GM18520 (cell line): ENCODE measurements around the gene MYH13.

Experiments
- ATAC-seq: cut with Tn5 transposase; IDR thresholded peaks from one replicate; pipeline ENCODE4 v1.9.1; 2021; ENCODE audit not compliant: unreplicated experiment

The MYH13 gene

DNA sequence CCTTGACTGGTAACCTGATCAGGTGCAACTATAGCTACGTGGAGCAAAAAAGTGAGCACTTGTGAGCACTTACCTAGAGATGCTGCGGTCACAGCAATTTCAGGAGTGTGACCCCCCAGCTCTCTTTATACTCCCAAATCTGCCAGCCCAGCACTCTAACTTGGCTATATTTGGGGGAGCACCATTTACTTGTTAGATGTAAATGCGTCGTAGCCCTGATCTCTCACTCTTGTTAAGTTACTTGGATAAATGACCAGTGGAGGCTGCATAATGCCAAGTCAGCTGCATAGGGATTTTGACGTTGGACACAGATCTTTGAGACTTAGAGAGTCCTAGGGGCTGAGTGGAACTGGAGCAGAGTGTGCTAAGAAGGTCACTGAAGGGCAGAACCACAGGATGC, at the start of gene MYH13:
TSS of gene MYH13 (minus strand) at position 101 of the 400 bp plus-strand sequence. CDS start 8,476 bp downstream, outside the sequence.
- no peak for ATAC-seq

DNA sequence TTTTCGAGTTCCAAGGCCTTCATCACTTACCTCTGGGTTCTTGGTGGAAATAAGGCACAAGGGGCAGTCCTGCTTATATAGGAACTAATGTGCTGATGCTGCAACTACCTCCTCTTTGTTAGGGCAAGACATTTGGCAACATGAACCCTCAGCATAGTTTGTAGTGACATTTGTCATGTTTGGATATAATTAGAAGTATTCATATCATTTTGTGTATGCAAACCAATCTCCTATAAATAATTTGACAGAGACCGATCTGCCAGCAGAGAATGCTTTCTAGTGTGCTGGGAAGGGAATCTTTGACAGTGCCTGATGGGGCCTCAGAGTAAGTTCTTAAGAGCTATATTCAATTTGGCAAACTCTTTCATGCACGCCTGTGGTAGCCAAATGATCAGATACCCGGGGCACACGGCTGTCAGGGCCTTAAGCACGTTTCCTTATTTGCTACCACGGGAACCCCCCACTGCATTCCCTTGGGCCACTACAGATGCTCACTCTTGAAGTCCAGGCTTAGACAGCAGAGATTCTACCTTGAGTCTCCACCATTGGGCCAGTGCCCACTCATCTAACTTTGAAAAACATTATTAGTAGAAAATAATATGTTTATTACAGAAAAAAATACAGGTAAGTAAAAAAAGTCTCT, 49.2 kb upstream of the MYH13 start, which contains the start of gene MYH8:
TSS of gene MYH8 (minus strand) at position 51 of the 643 bp plus-strand sequence. CDS start 1,723 bp downstream, outside the sequence.
- no peak for ATAC-seq

DNA sequence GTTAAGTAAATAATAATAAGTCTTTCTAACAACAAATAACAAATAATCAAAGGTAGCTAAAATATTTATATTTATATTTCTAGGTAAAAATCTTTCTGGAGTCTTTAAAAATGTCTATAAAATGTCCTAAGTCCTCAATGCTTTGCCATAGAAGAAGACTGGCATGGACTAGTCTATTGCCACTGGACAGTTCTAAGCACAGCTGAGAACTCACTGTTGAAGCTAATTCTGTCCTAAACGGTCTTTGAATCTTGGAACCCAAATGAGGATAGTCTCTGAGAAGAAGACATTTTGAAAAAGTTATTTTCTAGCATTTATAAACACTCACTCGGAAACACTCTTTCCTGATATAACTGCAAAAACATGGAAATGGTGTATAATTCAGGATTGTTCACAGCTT, 48.4 kb upstream of the MYH13 start:
- no peak for ATAC-seq

DNA sequence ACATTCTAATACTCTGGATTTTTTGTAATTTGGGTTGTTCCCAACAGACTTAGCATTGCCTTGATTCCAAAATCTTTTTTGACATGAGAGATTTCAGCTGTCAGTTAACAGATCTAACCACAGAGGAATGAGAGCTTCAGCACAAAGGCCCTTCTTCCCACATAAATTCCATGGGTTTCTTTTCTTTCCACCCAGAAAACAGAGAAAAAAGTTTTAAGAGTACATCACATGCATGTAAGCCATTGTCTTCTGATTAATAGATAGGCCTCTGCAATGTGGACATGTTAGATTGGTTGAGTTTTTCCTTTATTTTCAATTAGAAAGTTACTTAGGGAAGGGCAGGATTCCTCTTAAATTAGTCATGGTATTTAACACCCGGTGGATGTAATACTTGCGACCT, 48.0 kb upstream of the MYH13 start:
- ATAC-seq, result no peak

DNA sequence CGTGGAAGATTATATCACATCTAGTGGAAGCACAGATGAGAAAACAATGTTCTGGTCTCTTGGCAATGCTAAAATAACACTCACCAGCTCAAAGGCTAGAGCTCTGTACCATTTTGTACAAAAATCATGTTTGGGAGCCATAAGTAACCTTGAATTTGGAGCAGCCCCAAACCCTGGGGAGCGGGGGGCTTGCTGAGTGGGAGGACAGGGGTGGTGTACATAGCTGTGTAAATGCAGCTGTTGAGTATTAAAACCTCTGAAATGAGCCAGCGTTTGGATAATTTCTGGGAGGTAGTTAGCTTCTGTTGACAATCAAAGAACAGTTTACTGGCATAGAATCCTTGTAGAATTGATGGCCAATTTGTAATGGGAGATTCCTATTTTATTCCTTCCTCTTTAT, 44.6 kb upstream of the MYH13 start:
- no peak for ATAC-seq

DNA sequence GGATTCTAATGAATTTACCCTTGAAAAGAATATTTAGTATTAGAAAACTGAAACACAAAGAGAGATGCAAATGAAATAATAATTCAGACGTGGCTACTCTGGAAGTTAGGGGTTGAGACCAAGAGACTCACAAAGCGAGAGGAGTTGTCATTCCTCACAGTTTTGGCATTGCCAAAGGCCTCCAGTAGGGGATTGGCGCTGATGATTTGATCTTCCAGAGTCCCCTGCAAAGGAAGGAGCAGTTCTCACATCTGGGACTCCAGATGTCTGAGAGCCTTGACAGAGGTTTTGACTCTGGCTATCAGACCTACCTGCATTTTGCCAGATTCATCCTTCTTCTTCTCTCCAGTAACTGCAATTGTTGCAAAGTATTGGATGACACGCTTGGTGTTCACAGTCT, 42.4 kb upstream of the MYH13 start:
- no peak for ATAC-seq

DNA sequence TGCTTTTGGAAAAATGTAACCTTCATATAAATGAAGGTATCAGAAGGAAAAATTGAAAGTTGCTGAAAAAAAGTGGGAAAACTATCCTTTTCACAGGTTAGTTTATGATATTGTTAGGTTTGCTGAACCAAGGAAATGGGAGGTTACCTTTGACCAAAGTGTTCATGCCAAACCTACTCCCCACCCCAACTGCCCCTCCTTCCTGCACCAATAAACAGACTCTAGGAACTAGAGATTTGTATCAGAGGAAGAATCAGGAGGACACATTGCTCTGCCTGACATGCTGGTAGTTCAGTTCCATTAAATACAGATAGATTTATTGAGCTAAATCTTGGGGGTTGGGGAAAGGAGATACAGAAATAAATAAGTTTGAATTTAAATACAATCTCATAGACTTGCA, 30.8 kb upstream of the MYH13 start:
- ATAC-seq, result no peak

DNA sequence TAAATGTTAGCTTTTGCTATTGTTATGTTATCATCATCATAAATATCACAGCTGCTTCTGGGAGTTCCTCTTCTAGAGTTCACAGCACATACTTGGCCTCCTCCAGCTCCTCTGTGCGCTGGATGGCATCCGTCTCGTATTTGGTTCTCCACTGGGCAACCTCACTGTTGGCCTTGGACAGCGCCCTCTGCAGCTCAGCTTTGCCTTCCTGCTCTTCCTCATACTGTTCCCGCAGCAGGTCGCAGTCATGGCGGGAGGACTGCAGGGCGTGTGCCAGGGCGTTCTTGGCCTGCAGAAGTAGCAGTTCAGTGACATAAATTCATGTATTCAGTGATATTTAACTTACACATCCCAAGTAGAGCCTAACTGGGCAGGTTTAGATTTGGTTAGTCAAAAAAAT, 25.5 kb upstream of the MYH13 start:
- ATAC-seq, result no peak

DNA sequence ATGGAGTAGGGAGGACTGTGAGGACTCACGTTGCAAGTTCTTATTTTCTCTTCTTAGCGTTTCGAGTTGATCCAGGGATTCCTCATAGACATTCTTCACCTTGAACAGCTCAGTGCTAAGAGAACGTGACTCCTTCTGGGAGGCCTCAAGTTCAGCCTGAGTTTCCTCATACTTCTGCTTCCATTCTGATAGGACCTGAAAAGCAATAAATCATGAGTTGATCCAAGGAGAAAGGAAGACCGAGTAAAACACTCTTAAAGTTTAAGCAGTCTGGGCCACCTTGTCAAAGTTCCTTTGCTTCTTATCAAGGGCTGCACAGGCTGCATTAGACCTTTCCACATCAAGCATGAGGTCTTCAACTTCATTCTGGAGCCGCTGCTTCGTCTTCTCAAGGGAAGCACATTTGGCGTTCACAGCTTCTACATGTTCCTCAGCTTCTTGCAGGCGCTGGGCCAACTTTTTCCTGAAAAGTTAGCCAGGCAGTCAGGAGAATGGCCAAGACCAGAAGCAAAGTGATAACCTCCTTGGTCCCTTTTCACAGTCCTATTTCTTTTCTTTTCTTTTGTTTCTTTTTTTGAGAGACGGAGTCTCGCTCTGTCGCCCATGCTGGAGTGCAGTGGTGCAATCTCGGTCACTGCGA, 23.8 kb upstream of the MYH13 start:
- no peak for ATAC-seq

DNA sequence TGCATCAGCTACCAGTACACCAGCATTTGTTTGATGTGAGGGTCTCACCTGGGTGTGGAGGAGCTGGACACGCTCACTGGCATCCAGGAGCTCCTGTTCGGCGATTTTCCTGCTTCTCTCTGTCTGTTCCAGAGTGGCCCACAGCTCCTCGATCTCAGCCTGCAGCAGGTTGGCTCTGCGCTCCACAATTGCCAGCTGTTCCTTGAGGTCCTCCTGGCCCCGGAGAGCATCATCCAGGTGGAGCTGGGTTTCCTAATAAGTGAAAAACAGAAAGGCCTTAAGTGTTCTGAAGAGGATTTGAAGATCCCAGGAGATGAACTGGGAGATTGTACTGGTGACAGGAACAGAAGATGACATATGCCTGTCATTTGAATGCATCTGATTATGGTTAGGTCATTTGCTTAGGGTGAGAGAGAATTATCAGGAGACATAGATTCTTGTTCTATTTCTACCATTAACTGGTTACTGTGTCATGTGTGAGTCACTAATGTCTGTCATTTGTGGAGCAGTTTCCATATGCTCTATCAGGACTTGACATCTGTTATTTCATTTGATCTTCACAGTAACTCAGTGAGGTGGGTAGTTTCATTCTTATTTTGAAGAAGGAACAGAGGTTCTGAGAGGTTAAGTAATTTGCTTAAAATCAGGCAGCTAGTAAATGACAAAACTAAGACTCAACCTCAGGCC, 21.5 kb upstream of the MYH13 start:
- peak; percentile 71 for ATAC-seq

DNA sequence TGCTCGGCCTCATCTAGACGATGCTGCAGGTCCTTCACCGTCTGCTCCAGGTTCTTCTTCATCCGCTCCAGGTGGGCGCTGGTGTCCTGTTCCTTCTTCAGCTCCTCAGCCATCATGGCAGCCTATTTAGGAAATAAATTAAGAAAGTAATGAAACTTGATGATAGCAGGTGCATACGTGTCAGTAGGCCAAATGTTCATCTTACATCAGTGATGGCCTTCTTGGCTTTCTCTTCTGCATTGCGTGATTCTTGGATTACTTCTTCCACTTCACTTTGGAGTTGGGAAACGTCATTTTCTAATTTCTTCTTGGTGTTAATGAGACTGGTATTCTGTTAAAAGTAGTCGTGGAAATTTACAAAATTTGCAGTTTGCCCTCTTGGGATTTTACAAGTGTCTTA, 20.1 kb upstream of the MYH13 start:
- no peak for ATAC-seq

DNA sequence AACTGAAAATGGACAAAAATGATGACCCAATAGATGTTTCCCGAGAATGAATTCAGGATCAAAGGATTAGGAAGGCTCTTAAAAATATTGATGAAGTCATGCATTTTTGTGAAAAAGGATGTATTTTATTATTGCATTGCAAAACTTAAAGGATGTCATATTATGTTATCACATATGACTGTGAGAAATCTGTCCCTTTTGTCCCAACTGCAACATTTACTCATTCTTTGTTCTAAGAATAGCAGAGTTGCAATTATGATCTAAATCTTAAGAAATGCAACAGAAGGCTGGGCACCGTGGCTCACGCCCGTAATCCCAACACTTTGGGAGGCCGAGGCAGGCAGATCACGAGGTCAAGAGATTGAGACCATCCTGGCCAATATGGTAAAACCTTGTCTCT, 13.1 kb upstream of the MYH13 start:
- ATAC-seq, result no peak

DNA sequence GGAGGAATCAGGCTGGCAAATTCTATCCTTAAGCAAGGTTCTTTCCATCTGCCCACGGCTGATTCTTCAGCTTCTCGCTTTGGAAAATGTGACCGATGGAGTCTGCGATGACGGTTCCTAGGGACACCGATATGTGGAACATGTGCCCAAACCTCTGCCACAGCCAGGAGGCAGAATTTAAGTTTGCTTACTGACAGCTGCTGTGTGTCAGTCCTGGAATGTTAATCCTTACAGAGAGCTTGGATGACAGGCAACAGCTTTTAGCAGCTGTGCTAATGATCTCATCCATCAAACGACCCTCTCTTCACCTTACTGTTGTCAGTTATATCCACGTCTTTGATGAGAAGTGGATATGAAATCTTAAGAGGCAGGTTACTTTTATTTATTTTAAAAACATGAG, 11.4 kb upstream of the MYH13 start:
- ATAC-seq, result no peak

DNA sequence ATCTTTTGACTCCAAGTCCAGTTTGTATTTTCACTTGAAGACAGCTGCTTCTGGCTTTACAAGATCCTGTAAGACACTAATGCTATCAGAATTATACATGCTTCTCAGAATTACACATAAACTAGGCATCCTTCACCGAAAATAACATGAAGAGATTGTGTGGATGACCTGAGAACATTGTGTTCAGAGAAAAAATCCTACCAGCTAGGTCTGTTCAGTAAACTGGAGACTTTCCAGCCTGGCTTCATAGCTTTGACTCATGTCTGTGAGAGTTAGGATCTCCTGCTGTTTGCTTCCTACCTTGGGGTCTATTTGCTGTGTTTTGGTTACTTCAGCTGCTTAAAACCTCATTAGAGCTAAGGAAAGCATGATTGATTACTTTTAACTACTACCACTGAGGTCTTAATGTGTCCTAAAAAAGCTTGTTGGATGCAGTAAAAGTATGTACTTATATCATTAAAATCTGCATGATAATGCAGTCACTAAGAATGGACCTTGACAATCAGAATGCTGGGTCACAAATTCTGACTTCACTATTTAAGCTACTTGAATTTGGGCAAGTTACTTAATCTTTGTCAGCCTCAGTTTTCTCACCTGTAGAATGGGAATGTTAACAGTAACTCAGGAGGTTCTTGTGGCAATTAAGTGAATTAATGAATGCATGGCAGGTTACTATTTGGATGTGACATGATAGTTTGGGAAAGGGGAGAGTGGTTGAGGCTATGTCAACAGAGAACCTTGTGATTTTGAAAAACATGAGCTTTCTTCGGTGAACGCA, 8.0 kb upstream of the MYH13 start:
- ATAC-seq, result no peak

DNA sequence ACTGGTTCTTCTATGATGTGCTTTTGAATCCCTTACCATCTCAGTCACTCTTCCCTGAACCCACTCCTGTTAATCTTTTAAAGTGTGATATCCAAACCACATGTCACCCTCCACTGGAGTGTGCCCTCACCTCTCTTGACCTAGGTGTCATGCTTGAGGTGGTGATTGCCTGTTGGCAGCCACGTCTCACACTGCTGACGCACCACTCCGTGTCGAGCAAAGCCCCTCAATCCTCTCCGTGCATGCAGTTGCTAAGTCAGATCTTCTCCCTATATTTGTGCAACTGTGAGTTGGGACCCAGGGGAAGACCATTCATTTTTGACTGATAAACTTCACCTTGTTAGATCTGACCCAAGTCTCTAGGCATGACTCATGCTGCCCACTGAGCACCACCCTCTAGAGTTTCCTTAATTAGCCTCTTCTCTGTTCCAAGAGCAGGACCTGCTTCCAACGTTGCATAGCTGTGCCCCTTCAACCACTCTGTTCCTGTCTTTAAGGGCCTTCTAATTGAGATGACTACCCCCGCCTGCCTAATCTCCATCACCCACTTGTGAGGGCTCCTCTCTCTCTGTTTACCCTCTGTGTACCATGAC, 2.7 kb downstream of the MYH13 start:
- ATAC-seq, result no peak

DNA sequence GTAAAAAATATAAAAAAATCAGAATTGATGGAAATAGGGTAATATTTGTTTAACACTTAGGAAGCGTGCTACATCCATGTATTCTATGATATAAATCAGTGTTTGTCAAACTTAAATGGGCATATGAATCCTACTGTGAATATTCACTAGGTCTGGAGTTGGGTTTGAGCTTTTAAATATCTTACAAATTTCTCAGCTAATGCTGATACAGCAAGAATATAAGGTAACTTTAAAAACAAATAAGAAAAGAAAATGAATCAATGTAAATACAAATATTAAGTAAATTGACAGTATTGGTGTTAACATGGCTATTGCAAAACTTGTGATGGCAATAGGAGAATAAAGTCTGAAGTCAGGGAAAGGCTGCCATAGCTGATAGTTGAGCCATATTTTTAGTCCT, 3.6 kb downstream of the MYH13 start:
- ATAC-seq, result no peak

DNA sequence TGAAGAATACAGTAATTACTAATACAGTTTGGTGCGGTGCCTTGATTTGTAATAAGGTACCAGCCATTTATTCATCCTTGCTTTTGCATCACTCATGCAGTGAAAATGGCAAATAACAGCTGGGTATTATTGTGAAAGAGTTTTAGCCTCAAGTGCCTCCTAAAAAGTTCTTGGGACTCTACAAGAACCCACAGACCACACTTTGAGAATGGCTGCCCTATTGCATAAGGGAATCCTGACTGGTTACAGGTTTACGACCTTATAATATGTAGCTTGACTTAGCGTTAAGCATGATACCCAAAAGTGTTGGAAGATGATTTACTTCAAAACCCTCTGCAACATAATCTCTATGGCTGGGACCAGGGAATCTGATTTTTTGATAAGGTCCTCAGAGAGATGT, 4.2 kb downstream of the MYH13 start:
- no peak for ATAC-seq

DNA sequence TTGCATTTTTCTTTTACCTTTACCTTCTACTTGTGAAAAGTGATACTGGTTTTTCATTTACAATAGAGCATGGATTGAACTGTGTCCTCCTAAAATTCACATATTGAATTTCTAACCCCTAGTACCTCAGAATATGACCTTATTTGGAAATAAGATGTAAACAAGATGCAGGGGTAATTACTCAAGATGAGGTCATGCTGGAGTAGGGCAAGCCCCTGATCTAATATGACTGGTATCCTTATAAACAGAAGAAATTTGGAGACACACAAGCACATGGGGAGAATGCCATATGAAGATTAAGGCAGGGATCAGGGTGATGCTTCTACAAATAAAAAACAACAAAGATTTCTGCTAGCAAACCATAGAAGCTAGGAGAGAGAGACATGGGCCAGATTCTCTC, 12.2 kb downstream of the MYH13 start:
- ATAC-seq, result no peak

DNA sequence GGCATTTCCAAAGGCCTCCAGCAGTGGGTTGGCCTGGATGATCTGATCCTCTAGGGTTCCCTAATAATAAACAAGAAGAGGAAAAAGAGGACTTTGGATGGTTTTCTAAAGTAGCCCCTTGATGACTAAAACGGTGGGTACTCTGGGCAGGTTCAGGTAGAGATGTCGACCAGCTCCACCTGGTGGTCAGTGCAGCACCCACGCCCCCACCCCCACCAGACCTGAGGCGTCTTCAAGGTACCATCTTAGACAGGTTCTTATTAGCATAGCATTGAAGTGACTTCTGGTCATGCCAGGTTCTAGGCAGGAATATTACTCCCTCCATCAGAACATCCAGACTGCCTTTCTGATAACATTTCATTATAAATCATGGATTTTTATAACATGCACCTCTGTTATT, 15.0 kb downstream of the MYH13 start:
- no peak for ATAC-seq

DNA sequence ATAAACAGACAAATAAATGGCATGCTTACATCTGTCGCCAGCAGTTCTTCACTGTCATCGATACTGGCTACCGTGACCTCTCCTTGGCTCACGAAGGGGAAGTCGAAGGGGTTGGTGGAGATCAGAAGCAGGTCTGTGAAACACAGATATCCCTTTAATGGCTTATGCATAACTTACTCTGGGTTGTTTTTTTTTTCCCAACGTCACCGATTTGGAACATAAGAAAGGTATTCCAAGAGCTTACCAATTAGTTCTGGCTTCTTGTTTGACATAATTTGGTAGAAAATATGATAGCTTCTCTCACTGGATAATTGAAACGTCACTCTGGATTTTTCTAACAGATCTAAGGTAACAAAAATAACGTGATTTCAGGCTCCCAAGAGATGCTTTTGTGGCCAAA, 18.2 kb downstream of the MYH13 start:
- no peak for ATAC-seq

DNA sequence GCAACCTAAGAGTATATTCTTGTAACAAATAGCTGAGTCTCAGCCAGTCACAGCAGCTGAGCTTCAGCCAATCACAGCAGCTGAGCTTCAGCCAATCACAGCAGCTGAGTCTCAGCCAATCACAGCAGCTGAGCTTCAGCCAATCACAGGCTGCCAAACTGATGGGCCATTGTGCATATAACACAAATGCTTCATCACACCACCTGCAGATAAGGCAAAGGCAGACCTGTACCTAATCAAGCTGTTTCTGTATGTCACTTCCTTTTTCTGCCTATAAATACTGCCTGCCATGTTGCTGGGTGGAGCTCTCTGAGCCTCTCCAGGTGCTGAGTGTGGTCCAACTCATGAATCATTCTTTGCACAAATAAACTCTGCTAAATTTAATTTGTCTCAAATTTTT, 19.9 kb downstream of the MYH13 start:
- ATAC-seq, result no peak
